SK-N-SH (cell line): ENCODE measurements around the gene ASCC1. TPM values are rescaled to one million over a fixed set of nuclear protein-coding genes. Genes with fewer than 3 reads are reported as not detected.

Source experiments
- CTCF ChIA-PET: fragments of 300-600, 350-600 bp; formaldehyde crosslinking; extraction: SDS; loops from one replicate; lab custom pipeline; 2021; lab: Yijun Ruan, JAX
- POLR2A ChIA-PET: fragments of 350-600 bp; sonication (Branson Sonifier 250); formaldehyde crosslinking; extraction: SDS; loops from one replicate; lab custom pipeline; 2020; ENCODE audit warnings: antibody characterized with exemption, inconsistent platforms; lab: Yijun Ruan, JAX
- DNase-seq: peaks from one replicate; pipeline ENCODE4 v3.0.0; 2012
- H2AFZ ChIP-seq: fragments of 200-600 bp; sonication (generic); 2 replicates; pipeline ENCODE4 v1.8.1; 2016; ENCODE audit warnings: antibody characterized with exemption, mild to moderate bottlenecking, low read depth
- H3F3A ChIP-seq: fragments of 200-600 bp; sonication (generic); replicated peaks from 2 replicates; pipeline ENCODE3; 2016; ENCODE audit warnings: antibody characterized with exemption, mild to moderate bottlenecking; ENCODE audit not compliant: insufficient read depth
- H3K27ac ChIP-seq, 2 experiments: fragments of 200-500 bp in 1 of 2; fragments of 200-600 bp in 1 of 2; sonication (Bioruptor generic) in 1 of 2; sonication (generic), shearing (Covaris generic) in 1 of 2; 2 replicates each; pipeline versions ENCODE4 v1.5.1 to v1.6.1; 2014 to 2016; ENCODE audit warnings: low read depth in 2 of 2, inconsistent platforms in 1 of 2, low read length in 1 of 2, mild to moderate bottlenecking in 1 of 2, mixed read lengths in 1 of 2
- H3K27me3 ChIP-seq: fragments of 200-600 bp; sonication (generic), shearing (Covaris generic); 2 replicates; pipeline ENCODE4 v1.6.1; 2016; ENCODE audit warnings: mixed run types; ENCODE audit not compliant: insufficient read depth
- H3K36me3 ChIP-seq, 2 experiments: fragments of 200-500 bp in 1 of 2; fragments of 200-600 bp in 1 of 2; sonication (Bioruptor generic) in 1 of 2; sonication (generic) in 1 of 2; replicated peaks in 1 of 2; 2 replicates each; pipeline versions ENCODE3 to v1.5.1; 2014 to 2016; ENCODE audit warnings: low read length in 1 of 2, mild to moderate bottlenecking in 1 of 2; ENCODE audit not compliant: insufficient read depth in 2 of 2, control insufficient read depth in 1 of 2
- H3K4me1 ChIP-seq, 2 experiments: fragments of 200-500 bp in 1 of 2; fragments of 200-600 bp in 1 of 2; sonication (Bioruptor generic) in 1 of 2; sonication (generic), shearing (Covaris generic) in 1 of 2; 2 replicates each; pipeline versions ENCODE4 v1.5.1 to v1.6.1; 2014 to 2016; ENCODE audit warnings: low read depth in 1 of 2, low read length in 1 of 2, mixed run types in 1 of 2; ENCODE audit not compliant: insufficient read depth in 2 of 2, control insufficient read depth in 1 of 2
- H3K4me2 ChIP-seq: fragments of 200-600 bp; sonication (generic), shearing (Covaris generic); 2 replicates; pipeline ENCODE4 v1.6.1; 2017; ENCODE audit warnings: mixed run types
- H3K4me3 ChIP-seq, 2 experiments: fragments of 200-500 bp in 1 of 2; fragments of 200-600 bp in 1 of 2; sonication (Bioruptor generic) in 1 of 2; sonication (generic), shearing (Covaris generic) in 1 of 2; 2 replicates each; pipeline versions ENCODE4 v1.5.1 to v1.8.1; 2014 to 2016; ENCODE audit warnings: low read depth in 2 of 2, inconsistent platforms in 1 of 2, low read length in 1 of 2, mild to moderate bottlenecking in 1 of 2, mixed read lengths in 1 of 2, moderate library complexity in 1 of 2
- H3K79me2 ChIP-seq: fragments of 200-600 bp; sonication (generic); 2 replicates; pipeline ENCODE4 v1.8.1; 2017; ENCODE audit warnings: mild to moderate bottlenecking; ENCODE audit not compliant: insufficient read depth
- H3K9ac ChIP-seq: fragments of 200-600 bp; sonication (generic); 2 replicates; pipeline ENCODE4 v1.6.1; 2017; ENCODE audit warnings: mixed run types
- H3K9me2 ChIP-seq: fragments of 200-600 bp; sonication (generic); 2 replicates; pipeline ENCODE4 v1.6.1; 2017; ENCODE audit warnings: mixed run types
- H3K9me3 ChIP-seq: fragments of 200-600 bp; sonication (generic); 2 replicates; pipeline ENCODE4 v1.6.1; 2017; ENCODE audit warnings: mixed run types, mild to moderate bottlenecking, moderate library complexity
- H4K20me1 ChIP-seq: fragments of 200-600 bp; sonication (generic); 2 replicates; pipeline ENCODE4 v1.6.1; 2017; ENCODE audit warnings: mild to moderate bottlenecking, mixed run types; ENCODE audit not compliant: insufficient read depth
- ELF1 ChIP-seq: IDR thresholded peaks from 2 replicates; pipeline ENCODE4 v1.4.0; 2012
- FOSL2 ChIP-seq: IDR thresholded peaks from 2 replicates; pipeline ENCODE4 v1.4.0; 2012; ENCODE audit warnings: low read depth, mild to moderate bottlenecking, moderate library complexity, borderline replicate concordance
- FOXJ3 ChIP-seq: sonication (generic); formaldehyde crosslinking; IDR thresholded peaks from 2 replicates; pipeline ENCODE4 v1.5.1; 2020; ENCODE audit warnings: mild to moderate bottlenecking, missing genetic modification reagents
- FOXM1 ChIP-seq: IDR thresholded peaks from 2 replicates; pipeline ENCODE4 v1.4.0; 2012; ENCODE audit warnings: low read depth, mild to moderate bottlenecking
- JUND ChIP-seq: IDR thresholded peaks from 2 replicates; pipeline ENCODE4 v1.4.0; 2012
- NFIC ChIP-seq: IDR thresholded peaks from 2 replicates; pipeline ENCODE4 v1.4.0; 2012; ENCODE audit warnings: borderline replicate concordance
- NRF1 ChIP-seq: IDR thresholded peaks from 2 replicates; pipeline ENCODE4 v1.6.1; 2012; ENCODE audit warnings: low read depth, mild to moderate bottlenecking, low read length
- RAD21 ChIP-seq: IDR thresholded peaks from 2 replicates; pipeline ENCODE4 v1.6.1; 2012; ENCODE audit warnings: mild to moderate bottlenecking, low read length
- RFX5 ChIP-seq: IDR thresholded peaks from 2 replicates; pipeline ENCODE4 v1.6.1; 2012; ENCODE audit warnings: mild to moderate bottlenecking, improper control_type of control experiment, low read length
- SMC3 ChIP-seq: IDR thresholded peaks from 2 replicates; pipeline ENCODE4 v1.6.1; 2012; ENCODE audit warnings: low read depth, low read length, improper control_type of control experiment
- TCF12 ChIP-seq: IDR thresholded peaks from 2 replicates; pipeline ENCODE4 v1.4.0; 2012
- TEAD4 ChIP-seq: IDR thresholded peaks from 2 replicates; pipeline ENCODE4 v1.4.0; 2012; ENCODE audit warnings: mild to moderate bottlenecking, borderline replicate concordance; ENCODE audit not compliant: insufficient read depth
- WGBS: methylation state at CpG from one replicate; pipeline ENCODE4 v1.1.6; 2017; ENCODE audit warnings: low lambda C conversion rate; 5-methylcytosine and 5-hydroxymethylcytosine counted together
- polyA plus RNA-seq, 3 experiments: library from polyadenylated mRNA; depleted of rRNA; stranded (reverse); fragments of >200 nt; gene quantifications; 2 replicates each; pipeline ENCODE4 v1.2.3, GENCODE V29; 2012
- TF ChIP-seq, protein P1 (sequence below): fragments of 150-350 bp; IDR thresholded peaks from 2 replicates; pipeline ENCODE4 v1.6.1; 2017; ENCODE audit warnings: antibody characterized with exemption, low read length, low read depth, borderline replicate concordance
- TF ChIP-seq, protein P2 (sequence below): IDR thresholded peaks from 2 replicates; pipeline ENCODE4 v1.6.1; 2012; ENCODE audit warnings: mild to moderate bottlenecking, low read depth, low read length, moderate library complexity
- TF ChIP-seq, protein P3 (sequence below): fragments of 200-600 bp; sonication (generic); IDR thresholded peaks from 2 replicates; pipeline ENCODE4 v1.6.1; 2017; ENCODE audit warnings: antibody characterized with exemption, mild to moderate bottlenecking, moderate library complexity
- TF ChIP-seq, protein P4 (sequence below): IDR thresholded peaks from 2 replicates; pipeline ENCODE4 v1.4.0; 2012; ENCODE audit warnings: low read depth, borderline replicate concordance
- TF ChIP-seq, protein P5 (sequence below): IDR thresholded peaks from 2 replicates; pipeline ENCODE4; 2012

Gene ASCC1
- polyA plus RNA-seq, 1 of the 3 experiments (the other 2 are of a cell fraction), result 15.0 TPM

DNA sequence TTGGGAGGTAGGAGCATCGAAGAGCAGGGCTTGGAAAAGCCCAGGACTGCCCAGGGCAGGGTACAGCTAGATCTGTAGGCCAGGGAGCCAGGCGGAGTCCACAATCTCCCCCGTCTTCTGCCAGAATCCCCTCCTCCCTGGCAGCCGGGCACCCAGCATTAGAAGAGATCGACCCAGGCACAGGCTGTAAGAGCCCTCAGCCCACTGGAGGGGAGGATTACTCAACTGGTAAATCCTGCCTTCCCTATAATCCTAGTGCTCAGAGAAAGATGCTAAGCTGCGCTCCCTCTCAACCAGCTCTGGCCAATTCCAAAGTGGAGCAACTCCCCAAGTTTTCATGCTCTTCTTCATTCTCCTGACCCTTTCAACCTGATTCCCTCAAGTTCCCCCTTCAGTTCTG, 130.9 kb downstream of the ASCC1 start:
- DNase-seq, result no peak

More for the DNA sequence above, 130.9 kb downstream of the ASCC1 start:
- ChIA-PET CTCF (interaction anchor here (0.7 to 1.0 kb wide), 2 partner anchors 37 to 41 kb away, joined by 3 read pairs; no protein-coding TSS in a partner anchor), POLR2A (interaction anchor here (0.6 kb wide), 1 partner anchor 205 kb away, joined by 3 read pairs; no protein-coding TSS in a partner anchor)
- Histone ChIP-seq H3K4me3 (no peak overlapping the region), H3K79me2 (no peaks in the 10 kb centered on the region), H3K36me3 (no peaks in the 10 kb centered on the region), H3F3A (no peaks in the 10 kb centered on the region), H3K27ac (no peak overlapping the region), H4K20me1 (no peaks in the 10 kb centered on the region), H3K9ac (no peak overlapping the region), H3K4me2 (no peak overlapping the region), H3K9me2 (no peaks in the 10 kb centered on the region), H2AFZ (no peak overlapping the region), H3K27me3 (peaks cover 10% of the 10 kb centered on the region; the same call in 1 of the 2 replicates), H3K9me3 (no peaks in the 10 kb centered on the region), H3K4me1 (peaks cover 0 to 10% of the 10 kb centered on the region in 2 experiments; a peak in 1 of 4 replicates)
- TF ChIP-seq FOSL2 (no peak), TEAD4 (no peak), FOXJ3 (CRISPR knock-in tag) (no peak), RFX5 (no peak), FOXM1 (no peak), NRF1 (no peak), TCF12 (no peak), SMC3 (no peak), RAD21 (no peak), NFIC (no peak), ELF1 (no peak), JUND (no peak)
- TF ChIP-seq, protein P1, sequence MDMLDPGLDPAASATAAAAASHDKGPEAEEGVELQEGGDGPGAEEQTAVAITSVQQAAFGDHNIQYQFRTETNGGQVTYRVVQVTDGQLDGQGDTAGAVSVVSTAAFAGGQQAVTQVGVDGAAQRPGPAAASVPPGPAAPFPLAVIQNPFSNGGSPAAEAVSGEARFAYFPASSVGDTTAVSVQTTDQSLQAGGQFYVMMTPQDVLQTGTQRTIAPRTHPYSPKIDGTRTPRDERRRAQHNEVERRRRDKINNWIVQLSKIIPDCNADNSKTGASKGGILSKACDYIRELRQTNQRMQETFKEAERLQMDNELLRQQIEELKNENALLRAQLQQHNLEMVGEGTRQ, result no peak
- TF ChIP-seq, protein P2, sequence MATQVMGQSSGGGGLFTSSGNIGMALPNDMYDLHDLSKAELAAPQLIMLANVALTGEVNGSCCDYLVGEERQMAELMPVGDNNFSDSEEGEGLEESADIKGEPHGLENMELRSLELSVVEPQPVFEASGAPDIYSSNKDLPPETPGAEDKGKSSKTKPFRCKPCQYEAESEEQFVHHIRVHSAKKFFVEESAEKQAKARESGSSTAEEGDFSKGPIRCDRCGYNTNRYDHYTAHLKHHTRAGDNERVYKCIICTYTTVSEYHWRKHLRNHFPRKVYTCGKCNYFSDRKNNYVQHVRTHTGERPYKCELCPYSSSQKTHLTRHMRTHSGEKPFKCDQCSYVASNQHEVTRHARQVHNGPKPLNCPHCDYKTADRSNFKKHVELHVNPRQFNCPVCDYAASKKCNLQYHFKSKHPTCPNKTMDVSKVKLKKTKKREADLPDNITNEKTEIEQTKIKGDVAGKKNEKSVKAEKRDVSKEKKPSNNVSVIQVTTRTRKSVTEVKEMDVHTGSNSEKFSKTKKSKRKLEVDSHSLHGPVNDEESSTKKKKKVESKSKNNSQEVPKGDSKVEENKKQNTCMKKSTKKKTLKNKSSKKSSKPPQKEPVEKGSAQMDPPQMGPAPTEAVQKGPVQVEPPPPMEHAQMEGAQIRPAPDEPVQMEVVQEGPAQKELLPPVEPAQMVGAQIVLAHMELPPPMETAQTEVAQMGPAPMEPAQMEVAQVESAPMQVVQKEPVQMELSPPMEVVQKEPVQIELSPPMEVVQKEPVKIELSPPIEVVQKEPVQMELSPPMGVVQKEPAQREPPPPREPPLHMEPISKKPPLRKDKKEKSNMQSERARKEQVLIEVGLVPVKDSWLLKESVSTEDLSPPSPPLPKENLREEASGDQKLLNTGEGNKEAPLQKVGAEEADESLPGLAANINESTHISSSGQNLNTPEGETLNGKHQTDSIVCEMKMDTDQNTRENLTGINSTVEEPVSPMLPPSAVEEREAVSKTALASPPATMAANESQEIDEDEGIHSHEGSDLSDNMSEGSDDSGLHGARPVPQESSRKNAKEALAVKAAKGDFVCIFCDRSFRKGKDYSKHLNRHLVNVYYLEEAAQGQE, result no peak
- TF ChIP-seq, protein P3, sequence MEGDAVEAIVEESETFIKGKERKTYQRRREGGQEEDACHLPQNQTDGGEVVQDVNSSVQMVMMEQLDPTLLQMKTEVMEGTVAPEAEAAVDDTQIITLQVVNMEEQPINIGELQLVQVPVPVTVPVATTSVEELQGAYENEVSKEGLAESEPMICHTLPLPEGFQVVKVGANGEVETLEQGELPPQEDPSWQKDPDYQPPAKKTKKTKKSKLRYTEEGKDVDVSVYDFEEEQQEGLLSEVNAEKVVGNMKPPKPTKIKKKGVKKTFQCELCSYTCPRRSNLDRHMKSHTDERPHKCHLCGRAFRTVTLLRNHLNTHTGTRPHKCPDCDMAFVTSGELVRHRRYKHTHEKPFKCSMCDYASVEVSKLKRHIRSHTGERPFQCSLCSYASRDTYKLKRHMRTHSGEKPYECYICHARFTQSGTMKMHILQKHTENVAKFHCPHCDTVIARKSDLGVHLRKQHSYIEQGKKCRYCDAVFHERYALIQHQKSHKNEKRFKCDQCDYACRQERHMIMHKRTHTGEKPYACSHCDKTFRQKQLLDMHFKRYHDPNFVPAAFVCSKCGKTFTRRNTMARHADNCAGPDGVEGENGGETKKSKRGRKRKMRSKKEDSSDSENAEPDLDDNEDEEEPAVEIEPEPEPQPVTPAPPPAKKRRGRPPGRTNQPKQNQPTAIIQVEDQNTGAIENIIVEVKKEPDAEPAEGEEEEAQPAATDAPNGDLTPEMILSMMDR, result no peak
- TF ChIP-seq, protein P4, sequence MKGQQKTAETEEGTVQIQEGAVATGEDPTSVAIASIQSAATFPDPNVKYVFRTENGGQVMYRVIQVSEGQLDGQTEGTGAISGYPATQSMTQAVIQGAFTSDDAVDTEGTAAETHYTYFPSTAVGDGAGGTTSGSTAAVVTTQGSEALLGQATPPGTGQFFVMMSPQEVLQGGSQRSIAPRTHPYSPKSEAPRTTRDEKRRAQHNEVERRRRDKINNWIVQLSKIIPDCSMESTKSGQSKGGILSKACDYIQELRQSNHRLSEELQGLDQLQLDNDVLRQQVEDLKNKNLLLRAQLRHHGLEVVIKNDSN, result no peak
- TF ChIP-seq, protein P5, sequence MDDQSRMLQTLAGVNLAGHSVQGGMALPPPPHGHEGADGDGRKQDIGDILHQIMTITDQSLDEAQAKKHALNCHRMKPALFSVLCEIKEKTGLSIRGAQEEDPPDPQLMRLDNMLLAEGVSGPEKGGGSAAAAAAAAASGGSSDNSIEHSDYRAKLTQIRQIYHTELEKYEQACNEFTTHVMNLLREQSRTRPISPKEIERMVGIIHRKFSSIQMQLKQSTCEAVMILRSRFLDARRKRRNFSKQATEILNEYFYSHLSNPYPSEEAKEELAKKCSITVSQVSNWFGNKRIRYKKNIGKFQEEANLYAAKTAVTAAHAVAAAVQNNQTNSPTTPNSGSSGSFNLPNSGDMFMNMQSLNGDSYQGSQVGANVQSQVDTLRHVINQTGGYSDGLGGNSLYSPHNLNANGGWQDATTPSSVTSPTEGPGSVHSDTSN, result no peak
- 87% methylated on average over 6 of the region's 6 CpGs for WGBS
